Measurements from ENCODE around the gene GGPS1.
"Not testable (repeated sequence)": the region's sequence is repeated elsewhere in the genome, so short reads cannot be mapped to it uniquely, and the experiment has no call there.

GGPS1 gene

GRCh38 chr1:235351898-235352297, 23.5 kb downstream of the GGPS1 start:
- TF ChIP-seq CTCF (IDR thresholded peaks at IDR 0.05; ENCODE audit: low read depth, low read length, missing control alignments): no peak
- no peak for DNase-seq (ENCODE audit: low read depth)
- no peak overlapping the region for H3K4me3 ChIP-seq (ENCODE audit: low read depth, low read length)

GRCh38 chr1:235357485-235358373, 29.4 kb downstream of the GGPS1 start:
- TF ChIP-seq CTCF (IDR thresholded peaks at IDR 0.05; ENCODE audit: low read depth, low read length, missing control alignments): no peak
- no peak for DNase-seq (ENCODE audit: low read depth)
- no peak overlapping the region for H3K4me3 ChIP-seq (ENCODE audit: low read depth, low read length)

- H3K4me3 ChIP-seq (ENCODE audit: low read depth, low read length): no peak overlapping the region
- no peak for DNase-seq (ENCODE audit: low read depth)
- no peak for TF ChIP-seq CTCF (IDR thresholded peaks at IDR 0.05; ENCODE audit: low read depth, low read length, missing control alignments)
Observed at GRCh38 chr1:235358899-235359298, 30.5 kb downstream of the GGPS1 start.

- DNase-seq (ENCODE audit: low read depth); H3K4me3 ChIP-seq (ENCODE audit: low read depth, low read length): not testable (repeated sequence)
Observed at GRCh38 chr1:235364189-235364588, 35.8 kb downstream of the GGPS1 start.

- peak; percentile 10 for DNase-seq (ENCODE audit: low read depth)
- no peak for TF ChIP-seq CTCF (IDR thresholded peaks at IDR 0.05; ENCODE audit: low read depth, low read length, missing control alignments)
- H3K4me3 ChIP-seq (ENCODE audit: low read depth, low read length): no peak overlapping the region
Observed at GRCh38 chr1:235366286-235366685, 37.9 kb downstream of the GGPS1 start.

- peak; percentile 90 for DNase-seq (ENCODE audit: low read depth)
- peak within 1 kb of the TSS; percentile 88 for H3K4me3 ChIP-seq (ENCODE audit: low read depth, low read length)
- TF ChIP-seq CTCF (IDR thresholded peaks at IDR 0.05; ENCODE audit: low read depth, low read length, missing control alignments): no peak
Observed at GRCh38 chr1:235367000-235367908, 38.9 kb downstream of the GGPS1 start, which contains the start of gene TBCE. Gene TBCE, plus strand, starts transcription at chr1:235367427. Its CDS starts 12,623 bp downstream, at chr1:235380050.

- peak overlapping the region; percentile 88; the same call in 1 of the 2 replicates for H3K4me3 ChIP-seq (ENCODE audit: low read depth, low read length)
- no peak for DNase-seq (ENCODE audit: low read depth)
- no peak for TF ChIP-seq CTCF (IDR thresholded peaks at IDR 0.05; ENCODE audit: low read depth, low read length, missing control alignments)
Observed at GRCh38 chr1:235368428-235368827, 40.1 kb downstream of the GGPS1 start.
